IPS DF 4.7 (cell line): ENCODE data around the gene HEXB.
"Not testable (repeated sequence)": the region's sequence is repeated elsewhere in the genome, so short reads cannot be mapped to it uniquely, and the experiment has no call there.

Experiments
- DNase-seq: peaks from one replicate; pipeline ENCODE4 v3.0.0-alpha.2; 2013; ENCODE audit warnings: low spot score; ENCODE audit errors: extremely low read depth

Gene HEXB

DNA sequence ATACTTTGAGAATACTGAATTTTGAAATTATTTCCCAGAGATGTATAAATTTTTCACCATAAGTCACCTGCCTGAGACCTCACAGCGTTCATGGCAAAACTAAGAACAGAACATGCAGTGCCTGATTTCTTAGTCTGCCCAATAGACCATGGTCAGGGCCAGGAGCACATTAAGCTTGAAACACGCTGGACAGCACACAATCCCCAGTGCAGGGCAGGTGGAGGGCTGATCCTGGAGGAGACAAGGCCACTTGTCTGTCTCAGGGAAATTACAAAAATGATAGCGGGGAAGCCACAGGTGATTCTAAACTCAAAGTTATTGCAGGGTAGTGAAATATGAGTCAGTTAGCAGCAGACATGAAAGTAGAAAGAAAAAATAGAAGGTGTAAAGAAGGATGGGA is 25.9 kb upstream of the HEXB start:
- DNase-seq: no peak

DNA sequence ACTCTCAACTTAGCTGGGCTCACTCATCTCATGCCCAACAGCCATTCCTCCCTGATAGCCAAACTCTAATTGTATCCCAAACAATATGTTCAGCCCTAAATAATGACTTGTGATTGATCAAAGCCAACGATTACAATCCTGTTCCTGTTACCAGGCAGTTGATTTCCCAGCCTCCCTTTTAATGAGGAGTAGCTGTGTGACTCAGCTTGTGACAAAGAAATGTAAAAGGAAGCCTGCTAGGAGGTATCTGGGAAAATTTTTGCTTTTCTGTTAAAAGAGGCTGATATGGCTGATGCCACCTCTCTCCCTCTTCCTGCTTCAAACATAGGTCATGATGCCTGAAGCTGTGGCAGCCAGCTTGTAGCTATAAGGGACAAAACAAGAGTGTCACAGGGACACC is 24.9 kb upstream of the HEXB start:
- DNase-seq: no peak

GRCh38 chr5:74660873-74661272 is 24.2 kb upstream of the HEXB start:
- no peak for DNase-seq

DNA sequence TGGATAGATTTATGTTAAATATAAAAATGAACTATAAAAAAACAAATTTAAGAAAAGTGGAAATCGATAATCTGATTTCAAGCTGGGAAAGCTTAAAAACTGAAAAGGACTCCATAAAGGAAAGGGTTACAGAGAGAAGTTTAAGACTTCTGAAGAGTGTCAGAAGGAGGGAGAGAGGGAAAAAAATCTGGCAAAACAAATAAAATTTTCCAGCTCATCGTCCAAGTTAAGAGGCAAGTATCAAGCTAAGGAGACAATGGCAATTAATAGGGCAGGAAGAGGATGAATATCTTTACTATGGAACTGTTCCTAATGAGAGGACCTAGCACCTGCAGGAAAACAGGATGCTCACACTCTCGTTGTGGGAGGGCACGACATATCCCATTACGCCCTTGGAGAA is 20.5 kb upstream of the HEXB start:
- DNase-seq: no peak

GRCh38 chr5:74665273-74665672 is 19.8 kb upstream of the HEXB start:
- DNase-seq: no peak

DNA sequence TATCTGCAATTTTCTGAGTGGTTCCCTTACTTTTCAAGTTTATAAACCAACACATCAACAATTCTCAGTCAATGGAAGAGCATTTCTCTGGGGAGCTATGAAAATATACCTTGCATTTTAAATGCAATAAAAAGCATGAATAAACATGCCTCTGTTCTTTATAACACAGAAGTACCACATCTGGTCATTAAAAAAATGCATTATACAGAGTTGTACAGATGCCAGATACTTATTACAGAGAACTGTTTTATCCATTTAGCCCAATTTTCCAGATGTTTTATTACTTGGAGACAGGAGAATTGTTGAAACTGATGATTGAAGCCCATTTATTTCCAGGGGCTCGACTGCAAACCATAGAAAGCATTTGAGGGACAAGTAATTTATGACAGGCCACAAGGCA is 19.2 kb upstream of the HEXB start:
- DNase-seq: no peak

GRCh38 chr5:74667396-74667795 is 17.6 kb upstream of the HEXB start:
- DNase-seq: no peak

GRCh38 chr5:74669821-74670220 is 15.2 kb upstream of the HEXB start:
- no peak for DNase-seq

- no peak for DNase-seq
Measured at GRCh38 chr5:74670396-74671038, 14.5 kb upstream of the HEXB start.

DNA sequence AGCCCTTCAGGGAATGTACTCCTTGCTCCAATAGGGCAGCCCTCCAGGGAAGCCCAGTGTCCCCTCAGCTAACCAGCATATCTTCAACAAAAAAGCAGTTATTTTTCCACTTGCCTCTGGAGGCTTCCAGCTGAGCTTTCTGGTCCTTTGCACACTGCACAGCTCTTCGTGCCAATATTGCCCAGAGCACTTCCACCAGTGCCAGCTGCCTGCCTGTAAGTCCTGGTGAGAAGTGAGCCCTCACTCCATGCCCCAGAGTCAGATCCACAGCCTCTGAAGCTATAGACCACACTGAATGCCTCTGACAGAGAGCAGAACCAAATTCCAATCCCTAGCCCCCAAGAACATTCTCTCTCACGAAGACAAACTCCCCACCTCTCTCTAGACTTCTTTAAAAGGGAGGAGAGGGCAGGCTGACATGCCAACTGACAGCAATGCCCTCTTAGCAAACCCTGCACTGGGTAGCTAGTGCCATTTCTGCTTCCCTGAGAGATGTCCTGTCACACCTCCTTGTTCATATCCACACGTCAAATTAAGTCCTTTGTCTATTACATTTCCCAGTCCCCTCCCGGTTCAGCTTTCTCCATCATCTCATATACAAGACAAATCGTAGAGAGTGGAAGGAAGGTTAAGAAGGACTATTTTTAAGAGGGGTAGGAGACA is 12.7 kb upstream of the HEXB start:
- no peak for DNase-seq

DNA sequence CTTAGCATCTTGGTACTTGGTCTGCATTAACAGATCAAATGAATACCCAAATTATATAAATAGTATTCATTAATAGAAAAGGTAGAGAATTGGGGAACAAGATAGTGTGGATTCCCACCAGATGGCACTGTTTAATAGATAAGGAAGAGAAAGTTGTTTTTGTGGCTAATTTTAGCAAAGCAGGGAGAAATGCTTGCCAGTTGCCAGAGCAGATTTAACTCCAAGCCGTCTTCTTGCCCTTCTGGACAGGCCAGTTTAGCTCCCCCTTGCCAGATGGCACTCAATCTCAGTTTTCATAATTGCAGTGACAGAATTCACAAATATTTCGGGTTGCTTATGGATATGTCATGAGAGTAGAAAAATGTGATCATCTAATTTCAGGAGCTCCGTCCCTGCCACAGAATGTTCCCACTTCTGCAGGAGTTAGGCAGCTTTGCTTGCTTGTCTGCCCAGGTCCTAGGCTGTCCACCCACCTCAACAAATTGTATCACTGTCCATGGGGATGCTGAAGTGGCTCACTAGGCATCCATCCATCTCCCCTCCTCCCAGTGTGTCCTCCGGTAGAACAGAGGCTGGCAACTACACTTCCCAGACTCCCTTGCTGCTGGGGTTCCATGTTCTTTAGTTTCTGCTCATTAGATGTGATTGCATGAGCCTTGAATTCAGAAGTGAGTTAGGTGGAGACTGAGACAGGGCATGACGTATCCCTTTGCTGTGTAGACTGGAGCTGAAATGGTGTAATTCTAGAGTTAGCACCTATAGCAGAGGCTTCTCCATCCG is 11.8 kb upstream of the HEXB start:
- DNase-seq: no peak

- DNase-seq: not testable (repeated sequence)
Measured at GRCh38 chr5:74676466-74676865, 8.6 kb upstream of the HEXB start.

GRCh38 chr5:74678123-74678522 is 6.9 kb upstream of the HEXB start:
- DNase-seq: not testable (repeated sequence)

DNA sequence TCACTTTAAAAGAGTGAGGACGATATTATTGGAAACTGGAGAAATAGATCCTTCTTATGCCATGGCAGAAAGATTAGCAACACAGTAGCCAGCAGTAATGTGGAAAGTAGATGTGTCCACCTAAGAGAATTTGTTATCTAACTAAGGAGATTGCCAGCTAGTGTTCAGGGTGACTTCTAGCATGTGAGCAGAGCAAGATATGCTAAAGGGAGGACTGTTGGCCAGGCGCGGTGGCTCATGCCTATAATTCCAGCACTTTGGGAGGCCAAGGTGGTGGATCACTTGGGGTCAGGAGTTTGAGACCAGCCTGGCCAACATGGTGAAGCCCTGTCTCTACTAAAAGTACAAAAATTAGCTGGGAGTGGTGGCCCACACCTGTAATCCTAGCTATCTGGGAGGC is 5.7 kb upstream of the HEXB start:
- DNase-seq: not testable (repeated sequence)

DNA sequence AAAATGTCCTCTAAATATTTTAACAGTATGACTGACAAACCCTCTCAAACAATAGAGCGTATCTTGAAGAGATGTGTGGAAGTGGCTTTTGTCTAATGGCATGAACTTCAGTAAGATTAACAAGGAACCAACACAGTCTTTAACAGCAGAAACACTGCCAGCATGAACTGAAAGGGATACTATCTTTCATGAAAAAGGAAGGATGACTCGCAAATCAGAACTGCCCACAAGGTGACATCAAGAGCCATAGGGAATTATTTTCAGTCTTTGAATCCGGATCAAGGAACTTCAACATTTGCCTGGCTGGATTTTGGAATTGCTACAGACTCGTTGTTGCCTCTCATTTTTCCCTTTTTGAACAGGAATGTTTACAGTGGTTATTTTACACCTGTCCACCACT is 5.1 kb upstream of the HEXB start:
- no peak for DNase-seq

DNA sequence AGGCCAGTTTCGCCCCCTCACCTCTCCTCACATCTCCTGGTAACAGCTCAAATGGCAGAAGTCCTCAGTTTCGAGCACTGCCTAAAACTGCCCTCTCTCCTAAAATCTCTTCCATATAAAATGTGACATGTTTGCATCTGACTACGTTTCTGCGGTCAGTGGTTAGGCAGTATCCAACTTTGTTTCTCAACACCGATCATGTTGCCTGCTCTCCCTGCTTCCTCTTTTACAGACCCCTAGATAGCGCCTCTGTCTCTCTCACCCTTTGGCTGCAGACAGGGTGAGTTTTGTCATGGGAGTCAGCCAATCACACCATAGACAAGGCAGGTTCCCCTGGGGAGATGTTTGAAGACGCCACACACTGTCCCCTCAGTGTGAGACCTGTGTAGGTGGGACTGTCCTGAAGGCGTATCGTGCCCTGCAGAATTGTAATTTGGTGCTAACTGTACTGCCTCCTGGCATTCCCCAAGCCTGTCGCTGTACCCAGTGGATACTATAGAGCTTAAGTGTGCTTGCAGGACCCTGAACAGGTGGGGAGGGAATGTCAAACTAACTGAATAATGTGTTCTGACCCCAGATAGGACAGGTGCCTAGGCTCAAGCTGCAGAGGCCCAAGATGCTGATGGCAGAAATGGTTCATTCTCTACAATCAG is 1.1 kb downstream of the HEXB start:
- DNase-seq: no peak

GRCh38 chr5:74686962-74687751 is 2.1 kb downstream of the HEXB start:
- no peak for DNase-seq

DNA sequence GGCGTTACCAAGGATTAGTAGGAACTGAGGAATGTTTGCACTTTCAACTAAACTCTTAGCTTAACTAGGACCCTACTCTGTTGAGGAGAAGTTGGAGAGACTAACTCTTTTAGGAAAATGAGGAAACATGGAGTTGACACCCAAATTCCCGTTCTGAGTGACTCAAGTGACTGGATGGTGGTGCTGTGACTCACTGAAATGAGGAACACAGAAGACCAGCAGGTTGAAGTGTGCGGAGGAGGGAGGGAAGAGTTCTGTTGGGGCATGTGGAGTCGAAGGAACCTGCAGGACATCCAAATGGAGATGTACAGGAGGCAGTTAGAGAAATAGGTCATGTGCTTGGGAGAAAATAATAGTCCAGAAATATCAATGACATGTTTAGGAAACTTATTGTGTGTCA is 8.2 kb downstream of the HEXB start:
- DNase-seq: no peak

DNA sequence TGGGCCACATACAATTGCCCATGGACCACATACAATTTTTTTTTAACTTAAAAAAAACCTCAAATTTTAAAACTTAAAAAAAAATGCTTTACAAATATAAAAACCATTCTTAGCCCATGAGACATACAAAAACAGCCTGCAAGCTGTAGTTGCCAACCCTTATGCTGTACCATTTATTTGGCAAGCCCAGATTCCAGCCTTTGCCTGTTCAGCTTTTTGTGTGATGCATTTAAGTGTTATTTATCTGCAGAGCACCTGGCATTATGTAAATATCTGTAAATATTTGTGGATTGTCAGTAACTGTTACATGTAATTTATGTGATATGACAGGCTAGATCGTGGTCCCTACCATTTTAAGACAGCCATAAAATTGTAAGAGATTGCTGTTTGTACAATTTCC is 32.6 kb downstream of the HEXB start:
- DNase-seq: no peak

DNA sequence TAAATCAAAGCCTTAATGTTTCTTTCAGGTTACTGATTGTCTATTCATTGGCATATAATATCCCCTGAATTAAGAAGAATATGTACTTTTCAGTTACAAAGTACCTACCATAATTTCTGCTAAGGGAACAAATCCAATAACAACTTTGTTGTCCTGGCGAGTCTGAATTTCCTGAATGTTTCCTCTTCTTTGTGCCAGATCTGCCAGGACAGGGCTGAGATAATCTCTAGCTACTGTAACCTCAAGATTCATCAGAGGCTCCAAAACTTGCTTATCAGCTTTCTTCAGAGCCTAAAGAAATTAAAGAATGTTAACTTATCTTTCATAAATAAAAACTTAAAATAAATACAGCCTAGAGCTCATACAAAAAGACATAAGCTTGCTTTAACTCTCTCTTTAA is 37.2 kb downstream of the HEXB start:
- DNase-seq: no peak

DNA sequence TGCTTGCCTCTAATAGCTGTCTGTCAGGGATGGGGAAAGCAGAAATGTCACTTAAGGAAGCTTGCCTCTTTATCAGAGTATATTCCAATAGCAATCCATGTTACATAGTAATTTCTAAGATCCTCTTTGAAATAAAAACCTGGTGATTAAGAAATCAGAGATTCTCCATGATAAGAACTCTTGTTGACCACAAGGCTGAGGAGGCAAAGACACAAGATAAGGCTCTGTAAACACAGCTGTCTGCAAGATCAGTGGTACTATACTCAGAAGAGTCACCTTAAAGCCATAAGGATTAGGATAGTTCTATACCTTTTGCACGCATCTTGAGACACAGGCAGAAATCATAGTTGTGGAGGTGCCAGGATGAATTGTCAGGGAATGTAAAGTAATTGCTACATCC is 40.3 kb downstream of the HEXB start:
- no peak for DNase-seq
